ENCODE results near the gene GET4. TPM values are rescaled to one million over a fixed set of nuclear protein-coding genes. Genes with fewer than 3 reads are reported as not detected.
"Not testable (repeated sequence)": the region's sequence is repeated elsewhere in the genome, so short reads cannot be mapped to it uniquely, and the experiment has no call there.

Gene GET4
- total and polyA plus RNA-seq, 5 experiments from 2014 or later: 23.0 to 64.1 (median 34.6) TPM

DNA sequence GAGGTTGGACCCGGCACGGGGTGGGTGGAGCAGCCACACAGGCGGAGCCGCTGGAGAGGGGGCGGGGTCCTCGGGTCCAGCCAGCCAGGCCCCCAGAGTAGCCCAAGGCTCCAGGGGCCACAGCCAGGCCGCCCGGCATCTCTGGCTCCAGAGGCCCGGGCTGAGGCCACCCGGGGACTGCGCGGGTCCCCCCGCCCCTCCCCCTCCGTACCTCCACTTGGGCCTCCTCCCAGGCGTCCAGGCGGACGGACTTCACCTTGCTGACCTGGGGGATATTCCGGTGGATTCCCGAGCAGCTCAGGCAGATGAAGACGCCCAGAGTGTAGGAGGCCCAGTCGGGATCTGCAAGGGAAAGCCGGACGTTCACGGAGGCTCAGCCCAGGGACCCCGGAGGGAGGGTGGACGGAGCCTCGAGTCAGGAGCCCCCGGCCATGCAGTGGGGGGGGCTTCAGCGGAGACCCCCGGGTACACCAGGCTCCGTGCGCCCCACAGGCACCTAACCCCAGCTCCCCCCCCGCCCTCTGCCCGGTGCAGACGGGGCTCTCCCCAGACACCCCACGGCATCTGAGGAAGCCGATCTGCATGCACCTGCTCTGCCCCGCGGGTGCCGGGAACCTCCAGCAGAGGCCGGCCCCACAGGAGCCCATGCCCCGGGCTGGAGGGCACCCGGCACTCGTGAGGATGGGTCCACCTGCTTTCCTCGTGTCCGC lies 59.0 kb downstream of the GET4 start:
- peak overlapping the region in 1 of 10 donors; percentile 62 for H3K4me3 Mint-ChIP-seq
- no peak overlapping the region for H3K27ac Mint-ChIP-seq
- no peak for ATAC-seq
- peaks cover 0 to 4% (median 0%) of the 10 kb centered on the region in 9 donors for H3K9me3 Mint-ChIP-seq
- H3K4me1 Mint-ChIP-seq: peaks cover 0 to 15% (median 6%) of the 10 kb centered on the region in 4 donors
- POLR2A ChIA-PET: no interaction called here
- peak in 1 of 10 donors; percentile 34 for DNase-seq
- H3K36me3 Mint-ChIP-seq: peaks cover 0 to 4% (median 0%) of the 10 kb centered on the region in 3 donors
- no peaks in the 10 kb centered on the region for H3K27me3 Mint-ChIP-seq

DNA sequence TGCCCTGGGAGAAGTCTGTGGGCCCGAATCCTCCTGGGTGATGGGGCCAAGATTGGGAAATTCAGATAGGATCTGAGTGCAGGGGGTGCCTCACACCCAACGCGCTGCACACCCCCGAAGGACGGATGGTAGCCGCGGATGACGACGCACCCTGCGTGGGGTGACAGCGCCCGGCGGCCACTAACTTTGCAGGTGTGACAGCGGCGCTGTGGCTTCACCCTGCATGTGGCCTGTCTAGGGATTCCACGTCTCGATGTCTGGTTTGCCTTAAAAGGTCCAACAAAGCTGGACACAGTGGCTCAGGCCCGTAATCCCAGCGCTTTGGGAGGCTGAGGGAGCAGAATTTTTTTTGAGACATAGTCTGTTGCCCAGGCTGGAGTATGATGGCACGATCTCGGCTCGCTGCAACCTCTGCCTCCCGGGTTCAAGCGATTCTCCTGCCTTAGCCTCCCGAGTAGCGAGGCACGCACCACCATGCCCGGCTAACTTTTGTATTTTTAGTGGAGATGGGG lies 59.6 kb downstream of the GET4 start:
- H3K4me3 Mint-ChIP-seq: peak overlapping the region in 1 of 10 donors; percentile 62
- H3K27ac Mint-ChIP-seq: no peak overlapping the region
- H3K4me1 Mint-ChIP-seq: peaks cover 0 to 19% (median 6%) of the 10 kb centered on the region in 4 donors

DNA sequence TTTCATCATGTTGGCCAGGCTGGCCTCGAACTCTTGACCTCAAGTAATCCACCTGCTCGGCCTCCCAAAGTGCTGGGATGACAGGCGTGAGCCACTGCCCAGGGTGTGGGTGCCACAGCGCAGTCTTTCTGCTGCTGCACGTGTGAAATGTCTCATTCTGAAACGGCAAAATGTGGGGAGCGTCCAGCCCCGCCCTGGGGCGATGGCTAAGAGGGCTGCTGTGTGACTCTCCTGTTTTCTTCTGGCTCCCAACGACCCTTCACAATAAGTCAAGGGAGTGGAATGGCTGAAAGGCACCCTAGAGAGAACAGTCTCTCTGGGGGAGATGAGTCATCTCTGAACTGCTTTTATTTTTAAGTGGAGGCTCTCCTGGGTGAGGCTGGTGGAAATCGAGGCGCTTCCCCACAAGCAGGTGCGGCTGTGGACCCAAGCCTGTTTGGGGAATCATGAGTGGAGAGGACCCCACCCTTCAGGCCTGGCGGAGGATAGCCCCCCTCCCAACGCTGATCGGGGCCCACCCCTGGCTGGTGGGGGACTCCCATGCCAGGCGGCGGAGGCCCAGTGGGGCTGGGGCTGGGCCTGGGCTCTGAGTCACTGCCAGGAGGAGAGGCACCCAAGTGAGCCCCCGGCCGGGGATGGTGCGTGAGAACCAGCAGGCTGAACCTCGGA lies 60.2 kb downstream of the GET4 start:
- Mint-ChIP-seq H3K4me1 (peaks cover 0 to 21% (median 7%) of the 10 kb centered on the region in 4 donors), H3K27me3 (no peaks in the 10 kb centered on the region), H3K4me3 (no peak overlapping the region), H3K27ac (peak overlapping the region in 1 of 10 donors; percentile 57), H3K36me3 (peaks cover 0 to 8% (median 5%) of the 10 kb centered on the region in 3 donors), H3K9me3 (peaks cover 0 to 12% (median 0%) of the 10 kb centered on the region in 9 donors)
- peak in 1 of 10 donors; percentile 47 for DNase-seq
- POLR2A ChIA-PET: no interaction called here
- peak in 1 of 2 donors; percentile 28 for ATAC-seq

More for the DNA sequence above, 59.6 kb downstream of the GET4 start:
- H3K27me3 Mint-ChIP-seq: no peaks in the 10 kb centered on the region
- H3K36me3 Mint-ChIP-seq: peaks cover 0 to 8% (median 3%) of the 10 kb centered on the region in 3 donors
- DNase-seq (no peak), ATAC-seq (no peak)
- peaks cover 0 to 10% (median 0%) of the 10 kb centered on the region in 9 donors for H3K9me3 Mint-ChIP-seq
- POLR2A ChIA-PET: no interaction called here

DNA sequence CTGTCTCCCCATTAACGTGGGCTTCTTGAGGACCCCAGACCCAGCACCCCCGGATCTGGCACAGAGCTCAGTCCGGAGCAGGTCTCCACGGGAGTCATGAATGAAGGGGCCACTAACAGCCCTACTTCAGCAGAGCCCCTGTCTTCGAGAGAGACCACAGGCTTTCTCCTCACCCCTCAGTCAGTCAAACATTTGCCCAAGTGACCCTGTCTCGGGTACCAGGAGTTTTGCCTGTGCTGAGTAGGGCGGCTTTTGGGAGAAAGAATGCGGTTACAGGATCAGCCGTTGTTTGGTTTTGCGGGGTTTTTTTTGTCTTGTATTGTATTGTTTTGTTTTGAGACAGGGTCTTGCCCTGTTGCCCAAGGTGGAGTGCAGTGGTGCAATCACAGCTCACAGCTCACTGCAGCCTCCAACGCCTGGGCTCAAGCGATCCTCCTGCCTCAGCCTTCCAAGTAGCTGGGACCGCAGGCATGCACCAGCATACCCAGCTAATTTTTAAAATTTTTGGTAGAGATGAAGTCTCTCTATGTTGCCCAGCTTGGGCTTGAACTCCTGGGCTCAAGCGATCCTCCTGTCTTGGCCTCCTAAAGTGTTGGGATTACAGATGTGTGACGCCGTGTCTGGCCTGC lies 61.6 kb downstream of the GET4 start:
- ATAC-seq: no peak
- peak in 1 of 10 donors; percentile 28 for DNase-seq
- Mint-ChIP-seq H3K4me3 (no peak overlapping the region), H3K36me3 (peaks cover 0 to 8% (median 5%) of the 10 kb centered on the region in 3 donors), H3K4me1 (peaks cover 0 to 20% (median 9%) of the 10 kb centered on the region in 4 donors), H3K9me3 (peaks cover 0 to 12% (median 0%) of the 10 kb centered on the region in 9 donors), H3K27ac (no peak overlapping the region), H3K27me3 (no peaks in the 10 kb centered on the region)
- POLR2A ChIA-PET: interaction anchor here (1.0 kb wide), 1 partner anchor 15 kb away, joined by 3 read pairs; no protein-coding TSS in a partner anchor

DNA sequence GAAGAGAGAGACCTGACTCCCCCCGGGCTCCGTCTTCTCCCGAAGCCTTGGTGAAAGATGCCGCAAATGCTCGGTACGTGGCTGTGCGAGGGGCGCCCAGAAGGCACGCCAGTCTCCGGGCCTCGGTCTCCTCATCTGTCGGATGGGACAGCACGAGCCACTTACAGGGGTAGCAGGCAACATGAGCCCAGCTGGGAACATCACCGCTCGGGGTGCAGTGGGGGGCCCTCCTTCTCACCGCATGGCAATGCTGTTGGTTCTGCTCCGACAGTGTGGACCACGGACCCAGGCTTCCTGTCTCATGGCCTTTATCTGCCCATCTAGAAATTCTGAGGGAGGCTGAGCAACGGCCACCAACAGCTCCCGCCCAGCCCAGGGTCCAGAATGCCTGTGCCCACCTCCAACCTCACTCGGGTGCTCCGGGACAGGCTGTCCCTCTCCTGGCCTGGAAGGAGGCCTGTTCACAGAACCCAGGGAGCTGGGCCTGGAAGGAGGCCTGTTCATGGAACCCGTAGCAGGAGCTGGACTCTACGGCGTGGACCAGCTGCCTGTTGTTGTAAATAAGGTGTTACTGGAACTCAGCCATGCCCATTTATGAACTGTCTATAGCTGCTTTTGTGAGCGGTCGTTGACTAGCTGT lies 62.3 kb downstream of the GET4 start:
- Mint-ChIP-seq H3K27me3 (no peaks in the 10 kb centered on the region), H3K4me3 (no peak overlapping the region), H3K36me3 (peaks cover 0 to 8% (median 5%) of the 10 kb centered on the region in 3 donors), H3K27ac (no peak overlapping the region), H3K9me3 (peaks cover 0 to 12% (median 0%) of the 10 kb centered on the region in 9 donors), H3K4me1 (peaks cover 0 to 20% (median 9%) of the 10 kb centered on the region in 4 donors)
- POLR2A ChIA-PET: no interaction called here
- ATAC-seq: no peak
- DNase-seq: peak in 1 of 10 donors; percentile 50

DNA sequence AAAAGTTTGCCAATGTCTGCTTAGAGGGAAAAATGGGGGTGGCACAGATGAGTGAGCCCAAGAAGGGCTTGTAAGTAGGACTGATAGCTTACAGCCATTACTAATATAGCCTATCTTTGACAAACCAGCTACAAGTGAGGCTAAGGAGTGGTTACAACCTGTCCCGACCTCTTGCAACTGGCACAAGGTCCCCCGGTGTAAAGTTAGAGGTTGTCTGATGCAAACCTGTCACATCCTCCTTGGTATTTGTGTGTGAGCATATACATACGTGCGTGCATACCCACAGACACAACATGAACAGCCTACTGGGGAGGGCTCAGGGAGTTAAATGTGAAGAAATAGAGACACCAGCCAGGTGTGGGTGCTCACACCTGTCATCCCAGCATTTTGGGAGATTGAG lies 63.5 kb downstream of the GET4 start:
- H3K36me3 Mint-ChIP-seq: peaks cover 0 to 8% (median 5%) of the 10 kb centered on the region in 3 donors
- POLR2A ChIA-PET: no interaction called here
- peaks cover 0 to 12% (median 0%) of the 10 kb centered on the region in 9 donors for H3K9me3 Mint-ChIP-seq
- no peaks in the 10 kb centered on the region for H3K27me3 Mint-ChIP-seq
- peak overlapping the region in 1 of 10 donors; percentile 75 for H3K27ac Mint-ChIP-seq
- no peak for ATAC-seq
- no peak for DNase-seq
- no peak overlapping the region for H3K4me3 Mint-ChIP-seq
- H3K4me1 Mint-ChIP-seq: peaks cover 0 to 20% (median 9%) of the 10 kb centered on the region in 4 donors

DNA sequence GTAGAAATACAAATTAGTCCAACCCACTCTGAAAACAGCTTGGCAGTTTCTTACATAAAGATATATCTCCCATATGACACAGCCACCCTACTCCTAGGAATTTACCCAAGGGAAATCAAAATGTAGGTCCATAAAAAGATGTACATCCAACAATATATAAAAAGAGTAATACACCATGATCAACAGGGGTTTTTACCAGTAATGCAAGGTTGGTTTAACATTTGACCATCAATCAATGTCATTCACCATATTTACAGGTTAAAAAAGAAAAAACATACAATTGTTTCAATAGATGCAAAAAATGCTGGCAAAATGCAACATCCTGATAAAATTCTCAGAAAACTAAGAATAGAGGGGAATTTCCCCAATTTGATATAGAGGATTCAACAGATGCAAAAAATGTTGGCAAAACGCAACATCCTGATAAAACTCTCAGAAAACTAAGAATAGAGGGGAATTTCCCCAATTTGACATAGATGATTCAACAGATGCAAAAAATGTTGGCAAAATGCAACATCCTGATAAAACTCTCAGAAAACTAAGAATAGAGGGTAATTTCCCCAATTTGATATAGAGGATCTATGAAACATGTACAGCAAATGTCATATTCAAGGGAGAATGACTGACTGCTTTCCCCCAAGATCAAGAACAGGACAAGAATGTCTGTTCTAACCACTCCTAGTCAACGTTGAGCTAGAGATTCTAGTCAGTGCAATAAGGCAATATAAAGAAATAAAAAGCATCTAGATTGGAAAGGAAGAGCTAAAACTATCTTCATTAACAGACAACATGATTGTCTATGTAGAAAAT lies 64.5 kb downstream of the GET4 start:
- DNase-seq: no peak
- H3K27ac Mint-ChIP-seq: no peak overlapping the region
- H3K4me1 Mint-ChIP-seq: peaks cover 0 to 20% (median 9%) of the 10 kb centered on the region in 4 donors
- no peak overlapping the region for H3K4me3 Mint-ChIP-seq
- no peak for ATAC-seq
- peaks cover 0 to 12% (median 0%) of the 10 kb centered on the region in 9 donors for H3K9me3 Mint-ChIP-seq
- H3K36me3 Mint-ChIP-seq: peaks cover 0 to 8% (median 5%) of the 10 kb centered on the region in 3 donors
- no peaks in the 10 kb centered on the region for H3K27me3 Mint-ChIP-seq
- POLR2A ChIA-PET: no interaction called here

DNA sequence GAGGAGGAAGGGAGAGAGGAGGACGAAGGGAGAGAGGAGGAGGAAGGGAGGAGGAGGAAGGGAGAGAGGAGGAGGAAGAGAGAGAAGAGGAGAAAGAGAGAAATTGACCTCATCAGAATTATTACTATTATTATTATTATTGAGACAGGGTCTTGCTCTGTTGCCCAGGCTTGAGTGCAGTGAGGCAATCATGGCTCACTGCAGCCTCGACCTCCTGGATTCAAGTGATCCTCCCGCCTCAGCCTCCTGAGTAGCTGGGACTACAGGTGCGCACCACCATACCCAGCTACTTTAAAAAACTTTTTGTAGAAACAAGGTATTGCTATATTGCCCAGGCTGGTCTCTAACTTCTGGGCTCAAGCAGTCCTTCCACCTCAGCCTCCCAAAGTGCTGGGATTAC lies 67.4 kb downstream of the GET4 start:
- H3K27ac Mint-ChIP-seq, H3K36me3 Mint-ChIP-seq, H3K27me3 Mint-ChIP-seq, POLR2A ChIA-PET, H3K4me3 Mint-ChIP-seq, ATAC-seq: not testable (repeated sequence)
- Mint-ChIP-seq H3K9me3 (peaks cover 0 to 12% (median 0%) of the 10 kb centered on the region in 9 donors), H3K4me1 (peaks cover 0 to 16% (median 7%) of the 10 kb centered on the region in 4 donors)
- peak in 1 of 10 donors; percentile 19 for DNase-seq

DNA sequence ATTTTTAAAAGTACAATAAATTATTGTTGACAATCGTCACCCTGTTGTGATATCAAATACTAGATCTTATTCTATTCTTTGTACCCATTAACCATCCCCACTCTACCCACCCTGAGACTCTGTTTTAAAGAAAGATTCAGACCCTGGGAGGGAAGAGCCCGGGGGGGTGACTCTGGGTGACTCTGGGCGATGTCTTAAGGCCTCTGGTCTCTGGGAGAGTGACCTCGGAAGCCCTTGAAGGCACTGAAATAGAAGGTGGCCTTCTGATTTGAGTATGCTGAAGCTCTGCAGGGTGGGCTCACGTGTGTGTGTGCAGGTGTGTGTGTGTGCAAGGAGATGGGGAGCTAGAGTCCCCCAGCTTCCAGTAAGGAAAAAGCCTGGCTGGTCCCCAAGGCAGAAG lies 68.4 kb downstream of the GET4 start:
- no peak for ATAC-seq
- H3K4me3 Mint-ChIP-seq: no peak overlapping the region
- H3K4me1 Mint-ChIP-seq: peaks cover 0 to 15% (median 7%) of the 10 kb centered on the region in 4 donors
- H3K9me3 Mint-ChIP-seq: peaks cover 0 to 12% (median 0%) of the 10 kb centered on the region in 9 donors
- POLR2A ChIA-PET: no interaction called here
- peaks cover 0 to 8% (median 5%) of the 10 kb centered on the region in 3 donors for H3K36me3 Mint-ChIP-seq
- H3K27ac Mint-ChIP-seq: peak overlapping the region in 1 of 10 donors; percentile 52
- no peaks in the 10 kb centered on the region for H3K27me3 Mint-ChIP-seq
- DNase-seq: peak in 1 of 10 donors; percentile 34

DNA sequence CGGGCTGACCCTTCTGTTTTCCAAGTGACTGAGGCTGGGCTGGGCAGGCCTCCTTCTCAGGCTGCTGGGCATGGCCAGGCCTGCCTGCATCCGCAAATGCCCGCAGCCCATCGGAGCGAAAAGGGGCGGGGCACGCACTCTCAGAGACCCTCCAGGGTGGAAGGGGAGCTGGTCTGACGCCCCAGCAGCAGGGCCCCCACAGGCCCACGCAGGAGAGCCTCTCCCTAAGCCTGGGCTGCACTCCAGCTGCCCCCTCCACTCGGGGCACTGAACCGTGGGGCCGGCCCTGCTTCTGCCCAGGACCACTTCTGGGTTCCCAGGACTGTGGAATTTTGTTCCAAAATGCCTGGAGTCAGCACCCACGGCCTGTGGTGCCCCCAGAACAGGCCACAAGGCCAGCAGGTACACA lies 68.8 kb downstream of the GET4 start:
- Mint-ChIP-seq H3K27me3 (no peaks in the 10 kb centered on the region), H3K36me3 (peaks cover 0 to 5% (median 5%) of the 10 kb centered on the region in 3 donors), H3K27ac (peak overlapping the region in 1 of 10 donors; percentile 52), H3K9me3 (peaks cover 0 to 10% (median 0%) of the 10 kb centered on the region in 9 donors), H3K4me3 (no peak overlapping the region), H3K4me1 (peaks cover 0 to 15% (median 7%) of the 10 kb centered on the region in 4 donors)
- peak in 1 of 10 donors; percentile 45 for DNase-seq
- POLR2A ChIA-PET: no interaction called here
- no peak for ATAC-seq

DNA sequence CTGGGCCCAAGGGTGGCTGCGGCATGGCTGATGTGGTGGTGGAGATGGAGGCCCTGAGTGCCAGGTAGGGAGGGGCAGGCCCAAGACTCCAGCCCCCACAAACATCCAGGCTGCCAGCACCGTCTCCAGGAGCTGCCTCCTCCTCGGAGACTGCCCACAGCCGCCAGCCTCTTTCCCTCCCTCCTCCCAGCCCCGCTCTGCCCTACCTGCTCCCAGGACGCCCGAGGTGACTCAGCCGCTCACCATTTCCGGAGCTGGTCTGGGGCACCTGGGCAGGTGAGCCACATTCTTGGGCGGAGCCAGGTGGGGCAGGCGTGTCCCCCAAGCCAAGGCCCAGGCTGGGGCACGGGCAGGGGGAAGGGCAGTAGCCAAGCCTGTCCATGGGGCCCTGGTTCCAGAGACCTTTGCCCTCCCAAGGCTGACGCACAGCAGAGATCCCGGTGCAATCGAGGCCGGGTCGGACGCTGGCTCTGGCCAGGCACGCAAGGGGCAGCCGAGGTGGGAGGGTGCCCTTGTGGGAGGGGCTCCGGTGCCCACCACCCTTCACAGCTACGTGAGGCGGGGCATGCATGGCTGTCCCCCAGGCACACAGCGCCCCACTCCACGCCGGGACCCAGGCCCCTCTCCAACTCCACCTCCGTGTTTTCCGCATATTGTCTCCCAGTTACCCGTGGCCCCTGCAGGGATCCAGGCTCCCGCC lies 69.4 kb downstream of the GET4 start:
- DNase-seq (peak in 1 of 10 donors; percentile 54), ATAC-seq (no peak)
- H3K4me3 Mint-ChIP-seq: no peak overlapping the region
- H3K27ac Mint-ChIP-seq: no peak overlapping the region
- peaks cover 0 to 3% (median 0%) of the 10 kb centered on the region in 3 donors for H3K36me3 Mint-ChIP-seq
- POLR2A ChIA-PET: no interaction called here
- peaks cover 0 to 14% (median 7%) of the 10 kb centered on the region in 4 donors for H3K4me1 Mint-ChIP-seq
- H3K9me3 Mint-ChIP-seq: peaks cover 0 to 4% (median 0%) of the 10 kb centered on the region in 9 donors
- H3K27me3 Mint-ChIP-seq: no peaks in the 10 kb centered on the region

Measured in naive thymus-derived CD8-positive, alpha-beta T cell (primary cell).